ENCODE data around the gene IFNAR2.
"Not testable (repeated sequence)": the region's sequence is repeated elsewhere in the genome, so short reads cannot be mapped to it uniquely, and the experiment has no call there.

The IFNAR2 gene

DNA sequence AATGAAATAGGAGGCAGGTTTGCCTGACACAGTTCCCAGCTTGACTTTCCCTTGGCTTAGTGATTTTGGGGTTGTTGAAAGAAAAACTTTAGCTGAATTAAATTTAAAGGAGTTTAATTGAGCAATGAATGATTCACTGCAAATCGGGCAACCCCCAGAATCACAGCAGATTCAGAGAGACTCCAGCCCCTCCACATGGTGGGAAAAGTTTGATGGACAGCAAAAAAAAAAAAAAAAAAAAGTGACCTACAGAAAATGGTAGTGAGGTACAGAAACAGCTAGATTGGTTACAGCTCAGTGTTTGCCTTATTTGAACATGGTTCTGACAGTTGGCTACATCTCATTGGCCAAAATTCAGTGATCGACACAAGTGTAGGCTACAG lies 12.6 kb upstream of the IFNAR2 start:
- no peak for DNase-seq

DNA sequence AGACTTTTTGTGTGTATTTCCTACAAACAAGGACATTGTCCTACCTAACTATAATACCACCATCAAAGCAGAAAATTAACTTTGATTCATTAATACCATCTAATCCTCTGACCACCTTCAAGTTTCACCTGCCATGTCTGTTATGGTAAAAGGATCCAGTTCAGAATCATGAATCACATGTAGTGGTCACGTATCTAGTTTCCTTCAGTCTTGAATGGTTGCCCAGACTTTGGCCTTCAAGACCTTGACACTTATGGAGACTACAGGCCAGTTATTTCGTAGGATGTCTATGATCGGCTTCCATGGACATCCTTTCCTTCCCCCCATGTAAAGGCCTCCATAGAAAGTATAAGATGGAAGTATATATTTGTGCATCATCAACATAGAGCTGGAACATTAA lies 10.4 kb upstream of the IFNAR2 start:
- no peak for DNase-seq

GRCh38 chr21:33219954-33220353 lies 9.8 kb upstream of the IFNAR2 start:
- no peak for DNase-seq

DNA sequence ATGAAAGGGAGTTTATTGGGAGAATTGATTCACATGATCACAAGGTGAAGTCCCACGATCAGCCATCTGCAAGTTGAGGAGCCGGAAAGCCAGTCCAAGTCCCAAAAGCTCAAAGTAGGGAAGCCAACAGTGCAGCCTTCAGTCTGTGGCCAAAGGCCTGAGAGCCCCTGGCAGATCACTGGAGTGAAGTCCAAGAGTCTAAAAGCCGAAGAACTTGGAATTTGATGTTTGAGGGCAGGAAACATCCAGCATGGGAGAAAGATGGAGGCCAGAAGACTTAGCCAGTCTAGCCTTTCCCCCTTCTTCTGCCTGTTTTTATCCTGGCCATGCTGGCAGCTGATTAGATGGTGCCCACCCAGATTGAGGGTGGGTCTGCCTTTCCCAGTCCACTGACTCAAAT lies 4.4 kb upstream of the IFNAR2 start:
- DNase-seq, result not testable (repeated sequence)

DNA sequence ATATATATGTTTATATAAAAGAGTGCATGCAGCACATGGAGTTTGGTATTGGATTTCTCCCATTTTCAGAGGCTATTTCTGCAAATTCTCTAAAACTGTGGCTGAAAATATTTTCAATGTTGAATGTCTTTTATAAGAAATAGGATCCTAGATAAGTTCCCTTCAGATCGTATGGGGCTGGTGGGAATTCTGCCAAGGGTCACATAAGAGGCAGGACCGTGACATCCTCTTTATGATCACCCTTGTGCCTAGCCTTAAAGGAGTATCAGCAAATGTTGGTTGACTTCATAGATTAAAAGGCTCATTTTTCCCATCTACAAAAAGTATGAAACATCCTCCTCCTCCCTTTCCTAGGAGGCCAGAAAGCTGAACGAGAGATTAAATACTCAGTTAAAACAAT lies 1.3 kb upstream of the IFNAR2 start:
- DNase-seq, result no peak

GRCh38 chr21:33229099-33229783 lies 497 bp upstream of the IFNAR2 start:
- DNase-seq, result no peak

DNA sequence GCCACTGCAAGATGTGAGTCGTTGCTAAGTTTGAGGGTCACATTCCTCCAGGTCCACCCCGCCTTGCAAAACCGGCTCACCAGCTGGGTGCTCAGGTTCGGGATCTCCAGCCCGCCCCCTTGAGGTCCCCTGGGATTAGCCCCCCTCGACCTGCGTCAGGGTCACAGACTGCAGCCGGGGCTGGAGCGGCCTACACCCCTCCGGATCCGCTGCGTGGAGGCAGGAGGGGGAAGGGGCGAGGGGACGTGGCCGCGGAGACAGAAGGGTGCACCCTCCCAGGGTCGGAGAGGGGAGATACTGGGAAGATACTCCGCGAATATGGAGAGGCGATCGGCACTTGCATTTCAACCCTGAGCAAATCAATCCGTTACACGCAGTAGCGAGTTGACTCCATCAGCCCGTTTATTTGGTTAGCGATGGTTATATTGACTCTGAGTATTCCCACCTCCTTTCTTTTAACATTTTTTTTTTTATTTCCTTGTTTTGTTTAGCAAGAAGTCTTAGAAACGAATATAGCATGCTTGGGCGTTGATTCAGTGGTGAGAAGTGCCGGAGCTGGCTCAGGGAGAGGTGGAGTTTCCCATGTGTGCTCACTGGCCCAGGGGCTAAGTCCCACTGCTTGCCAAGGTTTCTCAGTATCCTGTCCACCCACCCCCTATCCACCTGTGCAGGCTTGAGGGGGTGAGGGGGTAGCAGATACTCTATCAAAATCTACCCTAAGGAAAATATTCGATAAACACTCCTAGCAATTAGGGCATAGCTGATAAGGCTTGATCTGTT lies 997 bp downstream of the IFNAR2 start:
- DNase-seq, result peak; percentile 51

GRCh38 chr21:33231526-33231925 lies 1.8 kb downstream of the IFNAR2 start:
- no peak for DNase-seq

- DNase-seq, result no peak
Measured at GRCh38 chr21:33232291-33233034, 2.7 kb downstream of the IFNAR2 start.

DNA sequence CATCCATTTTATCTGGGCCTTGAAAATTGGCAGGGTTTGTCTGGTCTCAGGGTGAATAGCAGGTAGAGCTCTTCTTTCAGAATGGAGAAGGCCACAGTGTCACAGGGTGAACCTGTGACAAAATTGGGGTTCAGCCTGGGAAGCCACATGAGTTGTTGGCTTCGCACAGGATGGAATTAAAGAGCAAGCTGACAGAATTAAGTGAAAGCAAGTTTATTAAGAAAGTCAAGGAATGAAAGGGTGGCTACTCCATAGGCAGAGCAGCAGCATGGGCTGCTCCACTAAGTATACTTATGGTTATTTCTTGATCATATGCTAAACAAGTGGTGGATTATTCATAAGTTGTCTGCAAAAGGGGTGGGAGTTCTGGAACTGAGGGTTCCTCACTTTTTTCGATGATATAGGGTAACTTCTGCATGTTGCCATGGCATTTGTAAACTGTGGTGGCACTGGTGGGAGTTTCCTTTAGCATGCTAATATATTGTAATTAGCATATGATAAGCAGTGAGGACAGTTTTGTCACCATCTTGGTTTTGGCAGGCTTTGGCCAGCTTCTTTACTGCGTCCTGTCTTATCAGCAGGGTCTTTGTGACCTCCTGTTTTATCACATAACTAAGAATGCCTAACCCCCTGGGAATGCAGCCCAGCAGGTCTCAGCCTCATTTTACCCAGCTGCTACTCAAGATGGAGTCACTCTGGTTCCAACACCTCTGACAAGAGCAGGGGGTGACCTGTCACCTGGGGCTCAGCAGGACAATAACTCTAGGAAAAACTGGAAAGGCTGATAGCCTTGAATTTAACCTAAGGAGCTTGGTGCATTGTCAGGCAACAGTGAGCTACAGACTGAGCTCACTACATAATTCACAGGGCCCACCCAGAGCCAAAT lies 5.1 kb downstream of the IFNAR2 start:
- DNase-seq, result no peak

- no peak for DNase-seq
Measured at GRCh38 chr21:33236013-33236686, 6.4 kb downstream of the IFNAR2 start.

DNA sequence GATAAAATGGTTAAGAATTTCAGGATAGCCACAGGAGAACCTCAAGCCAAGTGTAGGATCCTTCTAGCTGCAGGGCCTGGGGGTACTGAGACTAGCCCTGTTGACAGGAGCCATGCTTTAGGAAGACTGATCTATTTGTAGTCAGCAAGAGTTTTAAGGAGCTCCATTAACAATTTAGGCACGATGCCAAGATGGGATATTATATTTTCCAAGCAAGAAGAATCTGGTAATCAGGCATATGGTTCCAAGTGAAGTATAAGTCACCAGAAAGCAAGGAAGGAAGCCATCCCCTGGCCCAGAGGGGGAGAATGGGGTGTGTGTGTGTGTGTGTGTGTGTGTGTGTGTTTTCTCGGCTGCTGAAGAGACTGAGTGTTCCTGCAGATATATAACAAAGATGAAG lies 7.0 kb downstream of the IFNAR2 start:
- DNase-seq, result no peak

DNA sequence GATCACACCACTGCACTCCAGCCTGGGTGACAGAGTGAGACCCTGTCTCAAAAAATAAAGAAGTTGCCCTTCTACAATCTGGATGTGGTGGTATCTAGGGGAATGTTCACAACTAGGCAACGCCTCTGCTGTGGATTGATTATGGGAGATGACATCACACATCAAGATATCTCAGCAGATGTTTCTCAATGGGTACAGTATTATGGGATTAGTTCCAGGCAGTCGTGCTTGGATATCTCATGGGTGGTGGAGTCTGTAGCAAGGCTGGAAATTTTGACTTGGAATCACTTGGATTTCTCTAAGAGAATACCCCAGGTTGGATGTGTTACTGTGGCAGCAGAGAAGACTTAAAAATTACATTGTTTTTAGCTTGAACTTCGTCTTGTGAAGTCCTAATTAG lies 7.7 kb downstream of the IFNAR2 start:
- DNase-seq, result no peak

DNA sequence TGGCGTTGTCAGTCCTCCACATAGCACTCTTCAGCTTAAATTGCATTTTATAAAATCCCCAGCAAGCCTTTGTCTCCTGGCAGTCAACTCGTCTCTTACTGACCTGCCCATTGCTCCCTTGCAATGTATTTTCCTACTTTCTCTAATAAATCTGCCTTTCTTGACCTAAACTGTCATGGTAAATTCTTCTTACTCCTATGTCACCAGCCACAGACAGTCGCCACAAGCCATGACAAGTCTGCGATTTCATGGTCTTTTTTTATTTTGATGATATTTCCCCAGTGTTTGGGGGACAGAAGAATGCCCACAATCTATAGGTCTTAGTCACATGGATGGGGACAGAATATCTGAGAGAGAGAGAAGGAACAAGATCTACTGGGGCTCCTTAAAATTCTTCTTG lies 8.4 kb downstream of the IFNAR2 start:
- peak; percentile 11 for DNase-seq

DNA sequence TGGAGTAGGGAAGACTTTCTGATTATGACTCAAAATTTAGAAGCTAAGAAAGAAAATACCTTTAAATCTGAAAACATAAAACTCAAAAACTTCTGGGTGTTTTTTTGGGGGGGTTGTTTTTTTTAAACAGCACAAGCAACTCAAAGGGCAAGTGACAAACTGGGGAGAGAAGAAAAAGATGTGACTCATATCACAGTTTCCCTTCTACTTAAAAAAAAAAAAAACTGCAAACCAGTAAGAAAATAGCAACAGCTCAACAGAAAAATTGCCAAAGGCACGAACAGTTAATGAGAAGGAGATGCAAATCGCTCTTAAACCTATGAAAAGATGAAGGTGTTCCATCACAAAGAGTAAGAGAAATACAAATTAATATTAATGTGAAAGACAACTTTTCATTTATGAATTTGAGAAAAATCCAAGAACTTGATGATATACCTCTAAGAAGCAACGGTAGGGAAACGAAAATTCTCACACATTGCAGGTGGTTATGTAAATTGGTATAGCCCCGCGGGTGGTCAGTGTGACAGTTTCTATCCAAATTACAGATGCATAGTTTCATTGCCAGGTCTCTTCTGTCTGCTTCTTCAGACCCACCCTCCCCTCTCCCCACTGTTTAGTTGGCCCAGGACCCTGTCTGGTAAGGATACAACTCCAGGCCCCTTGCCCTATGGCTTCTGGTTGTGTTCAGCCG lies 9.0 kb downstream of the IFNAR2 start:
- no peak for DNase-seq

DNA sequence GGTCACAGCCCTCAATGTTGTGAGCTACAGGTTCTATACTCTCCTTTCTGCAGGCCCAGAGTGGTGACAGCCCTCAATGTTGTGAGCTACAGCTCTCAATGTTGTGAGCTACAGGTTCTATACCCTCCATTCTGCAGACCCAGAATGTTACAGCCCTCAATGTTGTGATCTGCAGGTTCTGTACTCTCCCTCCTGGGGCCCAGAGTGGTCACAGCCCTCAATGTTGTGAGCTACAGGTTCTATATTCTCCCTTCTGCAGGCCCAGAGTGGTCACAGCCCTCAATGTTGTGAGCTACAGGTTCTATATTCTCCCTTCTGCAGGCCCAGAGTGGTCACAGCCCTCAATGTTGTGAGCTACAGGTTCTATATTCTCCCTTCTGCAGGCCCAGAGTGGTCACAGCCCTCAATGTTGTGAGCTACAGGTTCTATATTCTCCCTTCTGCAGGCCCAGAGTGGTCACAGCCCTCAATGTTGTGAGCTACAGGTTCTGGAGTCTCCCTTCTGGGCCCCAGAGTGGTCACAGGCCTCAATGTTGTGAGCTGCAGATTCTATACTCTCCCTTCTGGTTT lies 9.9 kb downstream of the IFNAR2 start:
- not testable (repeated sequence) for DNase-seq

DNA sequence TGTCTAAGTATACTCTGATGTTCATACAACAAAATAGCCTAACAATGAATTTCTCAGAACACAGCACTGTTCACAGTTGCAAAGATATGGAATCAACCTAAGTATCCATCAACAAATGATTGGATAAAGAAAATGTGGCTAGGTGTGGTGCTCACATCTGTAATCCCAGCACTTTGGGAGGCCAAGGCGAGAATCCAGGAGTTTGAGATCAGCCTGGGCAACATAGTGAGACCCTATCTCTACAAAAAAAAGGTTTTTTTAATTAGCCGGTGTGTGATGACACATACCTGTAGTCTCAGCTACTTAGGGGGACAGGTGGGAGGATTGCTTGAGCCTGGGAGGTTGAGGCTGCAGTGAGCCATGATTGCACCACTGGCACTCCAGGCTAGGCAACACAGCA lies 10.7 kb downstream of the IFNAR2 start:
- no peak for DNase-seq

DNA sequence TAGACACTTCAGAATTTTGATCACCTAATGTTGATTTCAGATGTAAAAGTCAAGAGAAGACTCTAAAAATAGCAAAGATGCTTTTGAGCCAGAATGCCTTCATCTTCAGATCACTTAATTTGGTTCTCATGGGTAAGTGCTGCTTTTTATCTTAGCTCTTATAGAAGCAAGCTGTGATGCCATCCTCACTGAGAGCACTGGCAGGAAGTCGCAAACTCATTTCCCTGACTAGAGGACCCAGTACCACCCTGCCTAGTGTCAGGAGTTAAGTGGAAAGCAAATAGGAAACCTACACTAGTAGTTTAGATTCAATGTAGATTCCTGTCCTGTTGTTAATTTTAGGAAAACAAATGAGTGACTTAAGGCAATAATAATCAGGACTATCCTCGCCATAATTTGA lies 12.1 kb downstream of the IFNAR2 start:
- no peak for DNase-seq

DNA sequence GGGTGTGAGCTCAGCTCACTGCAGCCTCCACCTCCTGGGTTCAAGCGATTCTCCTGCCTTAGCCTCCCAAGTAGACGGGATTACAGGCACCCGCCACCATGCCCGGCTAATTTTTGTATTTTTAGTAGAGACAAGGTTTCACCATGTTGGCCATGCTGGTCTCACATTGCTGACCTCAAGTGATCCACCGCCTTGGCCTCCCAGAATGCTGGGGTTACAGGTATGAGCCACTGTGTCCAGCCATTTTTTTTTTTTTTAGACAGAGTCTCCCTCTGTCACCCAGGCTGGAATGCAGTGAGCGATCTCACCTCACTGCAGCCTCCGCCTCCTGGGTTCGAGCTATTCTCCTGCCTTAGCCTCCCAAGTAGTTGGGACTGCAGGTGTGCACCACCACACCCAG lies 13.1 kb downstream of the IFNAR2 start:
- not testable (repeated sequence) for DNase-seq

- DNase-seq, result no peak
Measured at GRCh38 chr21:33244082-33244778, 14.5 kb downstream of the IFNAR2 start.

DNA sequence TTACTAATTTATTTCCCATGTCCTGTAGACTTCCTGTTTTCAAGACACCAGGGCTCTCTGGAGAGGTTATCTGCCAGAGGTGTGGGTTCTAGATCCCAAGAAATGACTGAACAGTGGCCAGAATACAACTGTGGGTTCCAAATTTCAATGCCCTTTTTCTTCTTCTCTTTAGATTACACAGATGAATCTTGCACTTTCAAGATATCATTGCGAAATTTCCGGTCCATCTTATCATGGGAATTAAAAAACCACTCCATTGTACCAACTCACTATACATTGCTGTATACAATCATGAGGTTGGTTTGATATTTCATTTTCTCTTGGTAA lies 15.0 kb downstream of the IFNAR2 start:
- no peak for DNase-seq
